ENCODE data around the gene RIPOR1.

DNA sequence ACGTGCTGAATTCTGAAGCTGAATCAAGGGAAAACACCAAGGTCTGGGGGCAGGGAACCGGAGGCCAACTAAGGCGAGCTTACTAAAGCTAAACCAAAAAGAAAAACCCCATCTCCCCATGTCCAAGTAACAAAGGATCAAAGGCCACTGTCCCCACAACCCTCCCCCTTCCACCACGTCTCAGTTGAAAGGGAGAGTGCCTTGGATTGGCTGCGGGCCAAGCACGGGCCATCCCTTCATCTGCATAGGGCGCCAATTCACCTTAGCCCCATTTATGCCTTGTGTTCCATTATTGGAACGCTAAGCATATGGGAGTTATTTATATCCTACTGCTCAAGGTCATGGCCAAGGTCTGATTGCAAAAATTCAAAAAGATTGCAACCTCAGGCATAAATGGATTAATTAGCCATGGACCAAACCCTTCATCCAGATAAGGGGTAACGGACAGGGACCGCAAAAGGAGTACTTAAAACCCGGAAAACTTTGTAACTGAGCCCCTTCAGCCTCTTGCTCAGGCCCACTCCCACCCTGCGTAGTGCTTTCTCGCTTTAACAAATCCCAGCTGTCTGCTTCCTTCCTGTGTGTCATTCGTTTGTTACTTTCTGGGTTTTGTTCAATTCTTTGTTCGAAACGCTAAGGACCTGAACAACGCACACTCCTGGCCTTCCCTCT, 46.9 kb upstream of the RIPOR1 start:
- TF ChIP-seq, protein P1, sequence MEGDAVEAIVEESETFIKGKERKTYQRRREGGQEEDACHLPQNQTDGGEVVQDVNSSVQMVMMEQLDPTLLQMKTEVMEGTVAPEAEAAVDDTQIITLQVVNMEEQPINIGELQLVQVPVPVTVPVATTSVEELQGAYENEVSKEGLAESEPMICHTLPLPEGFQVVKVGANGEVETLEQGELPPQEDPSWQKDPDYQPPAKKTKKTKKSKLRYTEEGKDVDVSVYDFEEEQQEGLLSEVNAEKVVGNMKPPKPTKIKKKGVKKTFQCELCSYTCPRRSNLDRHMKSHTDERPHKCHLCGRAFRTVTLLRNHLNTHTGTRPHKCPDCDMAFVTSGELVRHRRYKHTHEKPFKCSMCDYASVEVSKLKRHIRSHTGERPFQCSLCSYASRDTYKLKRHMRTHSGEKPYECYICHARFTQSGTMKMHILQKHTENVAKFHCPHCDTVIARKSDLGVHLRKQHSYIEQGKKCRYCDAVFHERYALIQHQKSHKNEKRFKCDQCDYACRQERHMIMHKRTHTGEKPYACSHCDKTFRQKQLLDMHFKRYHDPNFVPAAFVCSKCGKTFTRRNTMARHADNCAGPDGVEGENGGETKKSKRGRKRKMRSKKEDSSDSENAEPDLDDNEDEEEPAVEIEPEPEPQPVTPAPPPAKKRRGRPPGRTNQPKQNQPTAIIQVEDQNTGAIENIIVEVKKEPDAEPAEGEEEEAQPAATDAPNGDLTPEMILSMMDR (IDR thresholded peaks at IDR 0.05), result no peak
- no peak for TF ChIP-seq POLR2A (IDR thresholded peaks at IDR 0.05)
